ELF-1 (cell line): ENCODE data around the gene KRT6C.
"Not testable (repeated sequence)": the region's sequence is repeated elsewhere in the genome, so short reads cannot be mapped to it uniquely, and the experiment has no call there.

Experiments used
- DNase-seq: peaks from one replicate; pipeline ENCODE4 v3.0.0-alpha.2; 2016; ENCODE audit warnings: low read depth, low spot score

KRT6C gene

DNA sequence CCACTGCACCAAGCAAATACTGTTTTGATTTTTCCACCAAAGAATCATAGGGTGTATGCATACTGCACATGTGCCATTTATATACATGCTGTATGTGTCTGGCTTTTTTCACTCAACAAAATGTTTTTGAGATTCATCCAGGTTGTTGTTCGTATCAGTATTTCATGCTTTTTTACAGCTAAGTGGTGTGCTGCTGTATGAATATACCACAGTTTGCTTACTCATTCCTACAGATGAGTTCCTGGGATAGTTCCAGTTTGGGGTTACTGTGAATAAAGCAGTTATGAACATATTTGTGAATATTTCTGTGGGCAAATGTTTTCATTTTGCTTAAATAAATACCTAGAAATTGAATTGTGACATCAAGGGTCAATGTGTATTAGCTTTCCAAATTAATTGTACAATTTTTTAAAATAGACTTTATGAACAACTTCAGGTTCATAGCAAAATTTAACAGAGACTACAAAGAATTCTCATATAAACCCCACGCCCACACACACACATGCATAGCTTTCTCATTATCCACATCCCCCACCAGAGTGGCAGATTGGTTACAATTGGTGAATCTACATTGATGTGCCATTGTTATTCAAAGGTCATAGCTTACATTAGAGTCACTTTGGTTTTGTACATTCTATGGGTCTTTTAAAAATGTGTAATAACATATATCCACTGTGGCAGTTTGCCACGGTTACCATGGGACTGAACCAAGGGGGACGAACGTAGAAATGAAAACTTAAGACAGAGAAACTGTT, 26.4 kb upstream of the KRT6C start:
- DNase-seq = no peak

DNA sequence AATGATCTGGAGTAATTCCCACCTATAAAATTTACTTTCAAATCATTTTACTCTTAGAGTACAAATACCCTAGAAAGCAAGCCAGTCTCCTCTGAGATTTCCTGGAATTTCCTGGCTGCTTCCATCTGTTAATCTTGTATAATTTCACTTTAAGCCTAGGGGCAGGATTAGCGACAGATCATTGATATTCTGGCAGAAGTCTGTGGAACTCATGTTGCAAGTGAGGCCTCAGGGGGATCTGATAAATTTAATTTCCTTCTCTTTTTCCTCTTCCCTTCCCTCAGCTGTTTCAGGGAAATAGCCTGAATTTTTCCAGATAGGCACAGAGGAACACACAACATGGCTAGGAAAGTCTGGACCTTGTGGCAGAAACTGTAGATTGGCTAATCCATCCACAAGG, 25.3 kb upstream of the KRT6C start:
- DNase-seq = no peak

DNA sequence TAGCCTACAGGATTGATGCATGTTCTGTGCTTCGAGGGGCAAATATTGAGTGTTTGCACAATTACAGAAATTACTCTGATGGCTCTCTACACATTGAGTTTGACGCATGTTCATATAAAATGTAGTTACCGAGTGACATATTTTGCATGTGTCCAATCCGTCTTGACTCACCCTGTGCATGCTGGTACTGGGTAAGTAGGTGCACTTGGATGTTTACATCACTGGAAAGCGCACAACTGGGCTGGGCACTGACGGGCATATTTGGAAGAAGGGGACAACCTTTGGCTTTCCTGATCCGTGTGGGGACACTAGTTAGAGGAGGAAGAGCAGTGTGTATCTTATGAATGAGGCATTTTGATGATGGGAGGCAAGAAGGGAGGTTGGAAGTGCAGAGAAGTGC, 24.4 kb upstream of the KRT6C start:
- DNase-seq = no peak

DNA sequence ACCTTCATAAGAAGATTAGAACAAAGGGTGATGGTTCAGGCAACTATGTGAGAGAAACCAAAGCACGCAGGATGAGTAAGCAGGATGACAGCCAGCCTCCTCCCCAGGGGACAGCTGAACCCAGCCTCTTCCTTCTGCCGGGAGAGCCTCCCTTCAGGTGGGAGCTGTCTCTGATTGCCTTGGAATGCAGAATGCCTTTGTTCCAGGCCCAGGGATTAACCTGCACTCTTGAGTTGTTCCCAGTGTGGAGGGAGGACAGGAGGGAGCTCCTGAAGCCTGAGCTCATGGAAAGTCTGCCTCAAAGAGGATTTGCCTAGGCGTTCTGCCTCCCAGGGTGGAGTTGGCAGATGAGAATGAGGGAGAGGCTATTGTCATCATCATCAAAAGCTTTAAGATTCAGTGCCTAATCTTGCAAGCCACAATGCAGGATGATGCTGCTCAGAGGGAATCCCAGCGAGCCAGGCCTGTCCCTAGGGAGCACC, 23.0 kb upstream of the KRT6C start:
- peak; percentile 80 for DNase-seq

DNA sequence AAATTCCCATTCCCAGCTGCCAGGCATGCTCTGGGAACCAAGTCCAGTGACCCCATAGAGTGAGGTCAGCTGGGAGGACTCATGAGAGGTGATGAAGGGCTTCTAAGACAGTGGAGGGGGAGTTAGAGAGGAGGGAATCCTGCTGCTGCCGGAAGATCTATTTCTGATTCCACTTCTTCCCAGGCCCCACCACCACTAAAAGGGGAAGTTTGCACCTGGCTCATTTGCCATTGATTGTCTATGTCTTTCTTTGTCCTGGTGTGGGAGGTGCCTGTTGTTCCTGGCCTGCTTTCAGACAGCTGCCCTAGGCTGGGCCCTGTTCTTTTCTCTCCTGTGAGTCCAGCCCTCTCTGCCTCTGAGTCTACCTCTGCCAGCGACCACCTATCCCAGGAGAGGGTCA, 22.4 kb upstream of the KRT6C start:
- DNase-seq = no peak

DNA sequence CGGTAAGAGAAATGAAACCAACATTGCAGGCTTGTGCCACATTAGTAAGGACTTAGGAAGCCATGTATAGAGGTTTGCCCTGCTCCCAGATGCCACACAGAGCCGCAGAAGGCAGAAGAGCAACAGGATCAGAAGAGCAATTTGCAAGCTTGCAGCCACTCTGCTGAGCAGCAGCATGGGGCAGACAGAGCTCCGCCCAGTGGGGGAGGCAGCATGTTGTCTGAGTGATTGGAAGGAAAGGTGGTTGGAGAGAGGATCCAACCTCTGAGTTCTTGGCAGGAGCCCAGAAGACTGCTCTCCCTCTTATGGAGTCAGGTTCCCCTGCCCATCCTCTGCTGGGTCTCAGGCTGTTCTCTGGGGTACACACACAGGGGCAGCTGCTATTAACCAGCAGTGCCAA, 21.8 kb upstream of the KRT6C start:
- DNase-seq = peak; percentile 58

DNA sequence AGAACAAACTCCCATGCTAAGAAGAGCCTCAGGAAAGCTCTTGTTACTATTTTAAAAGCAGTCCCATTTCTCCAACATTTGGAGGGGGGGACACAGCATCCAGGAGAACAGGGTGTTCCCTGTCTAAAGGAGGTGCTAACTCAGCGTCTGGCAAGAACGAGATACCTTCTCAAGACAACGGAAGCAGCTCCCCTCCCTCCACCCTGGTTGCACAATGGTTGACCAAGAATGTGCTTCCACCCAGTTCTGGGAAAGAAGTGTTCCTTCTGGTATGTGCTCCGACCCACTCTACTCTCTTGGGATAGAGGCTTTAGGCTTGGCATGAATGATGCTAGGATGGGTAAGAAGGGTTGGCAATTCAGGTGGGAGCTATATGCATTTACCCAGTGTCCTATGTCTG, 20.9 kb upstream of the KRT6C start:
- no peak for DNase-seq

DNA sequence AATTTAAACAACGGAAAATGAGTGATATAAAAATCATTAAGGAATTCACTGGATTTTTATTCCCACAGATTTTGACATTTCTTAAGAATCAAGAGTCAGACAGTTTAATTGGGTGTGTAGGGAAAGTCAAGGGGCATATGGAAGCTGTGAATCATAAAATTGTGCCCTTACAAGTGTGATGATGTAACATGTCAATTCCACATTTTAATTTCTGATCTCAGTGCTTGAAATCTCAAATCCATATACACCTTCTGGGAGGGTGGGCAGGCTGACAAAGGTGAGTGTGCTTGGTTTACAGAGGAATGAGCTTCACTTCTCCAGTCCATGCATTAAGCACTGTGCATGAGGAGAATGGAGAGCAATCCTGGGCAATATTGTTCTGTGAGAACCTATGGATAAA, 20.5 kb upstream of the KRT6C start:
- DNase-seq = no peak

DNA sequence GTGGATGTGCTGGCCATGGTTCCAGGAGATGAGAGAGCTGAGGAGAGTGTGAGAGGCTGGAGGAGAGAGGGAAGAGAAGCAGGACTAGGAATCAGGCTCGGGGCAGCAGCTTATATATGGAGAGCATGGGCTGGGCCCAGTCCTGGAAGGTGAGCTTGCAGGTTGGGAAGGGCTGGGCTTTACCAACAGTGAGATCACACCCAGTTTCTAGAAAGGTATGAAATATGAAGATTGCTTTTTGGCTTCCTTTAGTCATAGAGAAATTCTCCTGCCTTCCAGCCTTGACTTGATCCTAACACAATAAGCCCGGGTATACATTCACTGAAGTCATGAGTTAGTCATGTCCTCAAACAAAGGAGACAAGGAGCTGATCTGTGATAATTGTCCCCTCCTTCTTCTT, 19.6 kb upstream of the KRT6C start, which contains the start of gene KRT6A:
TSS of gene KRT6A (minus strand) at position 86 of the 400 bp plus-strand sequence. CDS start at position 17, 69 bp downstream.
- no peak for DNase-seq

DNA sequence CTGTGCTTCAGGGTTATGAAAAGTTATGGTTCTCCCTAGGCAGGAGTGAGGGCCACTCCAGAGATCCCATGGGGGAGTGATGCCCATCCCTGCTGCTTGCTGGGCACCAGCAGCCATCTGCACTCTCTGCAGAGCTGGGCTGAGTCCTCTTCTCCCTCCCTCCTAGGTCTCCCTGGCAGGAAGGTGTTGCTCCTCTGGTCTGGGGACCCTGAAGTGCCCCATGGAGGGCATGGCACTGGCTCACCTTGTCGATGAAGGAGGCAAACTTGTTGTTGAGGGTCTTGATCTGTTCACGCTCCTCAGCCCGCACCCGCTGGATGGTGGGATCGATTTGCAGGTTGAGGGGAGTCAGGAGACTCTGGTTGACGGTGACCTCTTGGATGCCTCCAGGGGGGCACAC, 18.8 kb upstream of the KRT6C start:
- not testable (repeated sequence) for DNase-seq

DNA sequence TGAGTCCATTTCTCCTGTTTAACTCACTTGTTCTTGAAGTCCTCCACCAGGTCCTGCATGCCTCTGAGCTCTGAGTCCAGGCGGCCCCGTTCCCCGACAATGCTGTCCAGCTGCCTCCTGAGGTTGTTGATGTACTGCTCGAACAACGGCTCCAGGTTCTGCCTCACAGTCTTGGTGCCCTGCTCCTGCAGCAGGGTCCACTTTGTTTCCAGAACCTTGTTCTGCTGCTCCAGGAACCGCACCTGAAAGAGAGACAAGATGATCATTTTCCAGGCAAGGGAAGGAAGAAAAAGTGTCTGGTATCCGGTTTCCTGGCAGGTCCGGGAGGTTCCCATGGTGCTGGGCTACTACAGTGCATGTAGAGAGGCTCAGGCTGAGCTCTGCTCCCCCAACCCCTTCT, 17.9 kb upstream of the KRT6C start:
- not testable (repeated sequence) for DNase-seq

DNA sequence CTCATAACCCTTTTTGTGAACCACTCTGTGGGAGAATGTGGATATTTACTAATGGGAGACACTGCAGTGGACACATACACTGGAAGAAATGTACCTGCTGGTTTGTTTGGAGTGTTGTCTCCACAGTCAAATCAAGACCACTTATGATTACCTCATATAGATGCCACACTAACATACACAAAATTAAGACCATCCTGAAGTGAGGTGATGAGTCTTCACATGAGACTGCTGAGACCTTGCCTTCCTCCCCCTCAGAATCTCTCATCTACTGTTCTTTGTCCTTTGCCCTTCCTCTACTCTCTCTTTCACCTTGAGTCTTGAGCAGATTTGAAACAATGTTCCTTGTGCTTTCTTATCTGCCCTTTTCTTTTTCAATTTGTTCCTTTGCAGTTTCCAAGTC, 15.1 kb upstream of the KRT6C start:
- no peak for DNase-seq

DNA sequence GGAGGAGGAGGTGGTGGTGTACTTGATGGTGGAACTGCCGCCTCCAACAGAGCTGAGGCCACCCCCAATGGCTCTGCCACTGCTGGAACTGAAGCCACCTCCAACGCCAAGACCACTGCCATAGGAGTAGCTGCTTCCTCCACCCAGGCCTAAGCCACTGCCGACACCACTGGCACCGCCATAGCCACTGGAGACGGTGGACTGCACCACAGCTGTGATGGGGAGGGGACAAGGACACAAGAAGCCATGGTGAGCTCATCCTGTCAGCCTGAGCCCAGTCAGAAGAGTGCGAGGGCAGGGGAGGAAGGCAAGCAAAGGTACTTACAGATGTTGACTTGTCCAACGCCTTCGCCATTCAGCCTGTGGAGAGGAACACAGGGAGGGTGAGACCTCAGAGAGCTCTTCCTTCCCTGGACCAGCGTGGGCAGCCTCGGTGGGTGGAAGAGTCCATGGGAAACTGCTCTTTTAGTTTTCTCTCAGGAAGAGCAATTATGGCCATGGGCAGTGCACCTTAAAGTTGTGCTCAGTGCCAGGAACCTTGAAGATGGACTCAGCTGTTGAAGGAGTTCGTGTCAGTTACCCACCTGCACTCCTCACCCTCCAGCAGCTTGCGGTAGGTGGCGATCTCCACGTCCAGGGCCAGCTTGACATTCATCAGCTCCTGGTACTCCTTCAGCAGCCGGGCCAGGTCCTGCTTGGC, 14.3 kb upstream of the KRT6C start:
- not testable (repeated sequence) for DNase-seq

DNA sequence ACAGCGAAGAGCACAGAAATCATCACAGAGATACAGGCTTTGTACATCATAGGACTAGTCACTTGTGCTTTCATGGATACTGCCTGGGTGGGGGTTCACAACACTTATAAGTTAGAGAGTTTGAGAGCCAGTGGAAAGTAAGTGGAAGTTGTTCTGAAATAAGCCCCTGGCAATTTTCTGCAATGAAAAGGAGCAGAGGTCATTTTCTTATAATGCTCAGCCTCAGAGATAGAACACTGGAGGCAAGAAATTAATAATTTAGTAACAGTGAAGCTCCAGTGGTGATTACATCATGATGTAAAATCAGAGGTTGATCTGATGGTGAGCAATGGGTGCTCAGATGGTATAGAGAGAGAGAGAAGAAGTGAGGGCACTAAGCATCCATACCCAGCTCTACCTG, 13.6 kb upstream of the KRT6C start:
- no peak for DNase-seq

DNA sequence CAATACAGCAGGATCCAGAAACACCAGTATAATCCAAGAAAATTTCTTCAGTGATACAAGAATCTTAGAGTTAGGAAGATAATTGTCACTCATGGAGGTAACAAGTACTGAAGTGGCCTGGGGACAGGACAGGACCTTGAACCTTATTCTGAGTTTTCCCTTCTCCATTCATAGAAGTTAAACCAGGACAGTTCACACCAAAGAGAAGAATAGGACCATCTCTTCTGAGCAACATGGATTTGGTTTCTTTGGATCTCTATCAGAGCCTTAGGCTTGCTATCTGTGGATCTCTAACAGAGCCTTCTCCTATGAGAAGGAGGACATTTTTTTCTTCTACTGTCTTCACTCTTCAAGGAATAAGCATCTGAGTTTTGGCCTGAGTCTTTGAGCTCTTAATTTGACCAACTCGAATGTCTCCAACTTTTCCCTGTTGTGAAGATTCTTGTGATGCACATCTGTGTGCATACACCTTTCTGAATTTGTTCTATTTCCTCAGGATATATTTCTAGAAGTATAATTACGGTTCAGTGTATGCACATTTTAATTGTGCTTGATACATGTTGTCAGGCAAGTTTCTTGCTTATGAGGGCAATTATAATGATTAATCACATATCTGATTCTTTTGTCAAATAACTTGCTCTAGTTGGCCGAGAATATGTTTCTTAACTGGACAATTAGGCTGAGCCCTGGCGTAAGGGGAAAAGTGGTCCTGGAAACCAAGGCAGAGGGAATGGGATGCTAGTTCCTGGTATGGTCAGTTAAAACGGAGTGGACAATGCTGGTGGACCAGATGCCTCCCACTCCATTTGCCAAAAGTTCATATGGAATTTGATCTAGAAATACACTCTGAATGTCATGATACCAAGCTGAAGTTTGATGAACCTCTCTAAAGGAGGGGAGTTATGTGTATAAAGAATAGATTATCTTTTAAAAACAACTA, 12.8 kb upstream of the KRT6C start:
- DNase-seq = no peak

DNA sequence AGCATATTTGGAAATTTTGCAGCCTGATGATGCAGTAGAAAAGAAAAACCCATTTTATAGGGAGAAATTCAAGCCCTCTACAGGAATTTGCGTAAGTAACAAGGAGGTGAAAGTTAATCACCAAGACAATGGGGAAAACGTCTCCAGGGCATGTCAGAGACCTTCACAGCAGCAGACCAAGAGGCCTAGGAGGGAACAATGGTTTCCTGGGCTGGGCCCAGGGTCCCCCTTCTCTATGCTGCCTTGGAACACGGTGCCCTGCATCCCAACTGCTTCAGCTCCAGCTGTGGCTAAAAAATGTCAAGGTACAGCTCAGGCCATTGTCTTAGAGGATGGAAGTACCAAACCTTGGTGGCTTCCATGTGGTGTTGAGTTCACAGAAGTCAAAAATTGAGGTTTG, 6.5 kb upstream of the KRT6C start:
- peak; percentile 18 for DNase-seq

DNA sequence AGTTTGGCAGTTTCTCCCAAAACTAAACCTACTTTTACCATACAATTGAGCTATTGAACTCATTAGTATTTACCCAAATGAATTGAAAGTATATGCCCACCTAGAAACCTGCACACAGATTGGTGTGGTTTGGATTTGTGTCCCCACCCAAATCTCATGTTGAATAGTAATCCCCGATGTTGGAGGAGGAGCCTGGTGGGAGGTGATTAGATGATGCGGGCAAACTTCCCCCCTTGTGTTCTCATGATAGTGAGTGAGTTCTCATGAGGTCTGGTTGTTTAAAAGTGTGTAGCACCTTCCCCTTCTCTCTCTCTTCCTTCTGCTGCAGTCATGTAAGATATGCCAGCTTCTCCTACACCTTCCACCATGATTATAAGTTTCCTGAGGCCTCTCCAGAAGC, 4.0 kb upstream of the KRT6C start:
- no peak for DNase-seq

DNA sequence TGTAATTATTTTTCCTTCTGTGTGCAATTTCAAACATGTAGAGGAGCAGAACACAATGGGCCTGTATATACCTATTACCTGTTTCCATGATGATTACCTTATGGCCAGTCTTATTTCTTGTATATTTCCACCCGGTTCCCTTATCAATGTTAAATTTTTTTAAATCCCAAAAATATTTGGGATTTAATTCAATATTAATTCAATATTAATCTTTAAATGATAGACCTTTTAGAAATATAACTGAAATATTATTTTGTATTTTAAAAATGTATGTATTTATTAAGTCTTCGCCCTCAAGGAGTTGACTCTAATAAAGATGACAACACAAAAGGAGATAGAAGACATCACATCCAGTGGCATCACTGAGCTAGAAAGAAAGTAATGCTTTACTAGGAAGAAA, 607 bp upstream of the KRT6C start:
- no peak for DNase-seq

DNA sequence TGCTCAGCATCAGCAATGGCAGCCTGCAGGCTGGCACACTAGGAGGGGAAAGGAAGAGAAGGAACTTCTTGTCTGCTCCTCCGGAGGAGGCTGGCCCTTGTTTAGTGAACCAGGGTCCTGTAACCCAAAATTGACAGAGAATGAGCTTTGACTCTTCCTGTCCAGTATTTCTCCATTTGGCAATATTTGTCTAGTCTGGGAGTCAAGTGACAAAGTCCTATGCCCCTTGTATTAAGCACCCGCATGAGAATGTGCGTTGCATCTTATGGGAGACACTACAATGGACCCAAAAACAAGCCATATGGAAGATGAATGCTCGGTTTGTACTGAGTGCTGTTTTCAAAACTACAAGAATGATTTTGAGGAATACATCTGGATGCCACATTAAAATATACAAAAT, 3.8 kb downstream of the KRT6C start:
- DNase-seq = no peak

DNA sequence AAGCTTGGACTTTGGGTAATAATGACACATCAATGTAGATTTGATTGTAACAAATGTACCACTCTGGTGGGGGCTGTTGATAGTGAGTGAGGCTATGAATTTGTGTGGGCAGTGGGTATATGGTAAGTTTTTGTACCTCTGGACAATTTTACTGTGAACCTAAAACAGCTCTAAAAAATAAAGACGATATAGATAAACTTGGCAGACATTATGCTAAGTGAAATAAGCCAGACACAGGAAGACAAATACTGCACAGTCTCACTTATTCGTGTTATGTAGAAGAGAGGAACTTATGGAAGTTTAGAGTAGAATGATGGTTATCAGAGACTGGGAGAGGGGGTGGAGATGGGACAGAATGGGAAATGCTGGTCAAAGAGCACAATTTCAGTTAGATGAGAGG, 8.7 kb downstream of the KRT6C start:
- DNase-seq = no peak

DNA sequence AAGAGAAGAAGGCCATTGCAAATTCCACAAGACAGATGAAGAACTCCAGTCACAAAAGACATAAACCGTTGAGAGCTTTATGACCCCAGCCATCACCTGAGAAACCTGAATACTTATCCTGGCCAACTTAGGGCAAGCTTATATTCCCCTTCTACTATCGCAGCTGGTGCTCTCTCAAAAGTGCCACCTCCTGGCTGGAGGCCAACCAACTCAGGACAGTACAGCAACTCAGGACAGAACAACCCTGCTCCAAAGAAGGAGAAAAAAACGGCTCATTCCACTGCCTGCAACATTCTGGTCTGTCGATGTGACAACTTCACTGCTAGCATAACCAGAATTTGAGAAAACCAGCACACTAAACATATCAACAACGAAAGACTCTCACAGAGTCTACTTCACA, 11.9 kb downstream of the KRT6C start:
- no peak for DNase-seq

DNA sequence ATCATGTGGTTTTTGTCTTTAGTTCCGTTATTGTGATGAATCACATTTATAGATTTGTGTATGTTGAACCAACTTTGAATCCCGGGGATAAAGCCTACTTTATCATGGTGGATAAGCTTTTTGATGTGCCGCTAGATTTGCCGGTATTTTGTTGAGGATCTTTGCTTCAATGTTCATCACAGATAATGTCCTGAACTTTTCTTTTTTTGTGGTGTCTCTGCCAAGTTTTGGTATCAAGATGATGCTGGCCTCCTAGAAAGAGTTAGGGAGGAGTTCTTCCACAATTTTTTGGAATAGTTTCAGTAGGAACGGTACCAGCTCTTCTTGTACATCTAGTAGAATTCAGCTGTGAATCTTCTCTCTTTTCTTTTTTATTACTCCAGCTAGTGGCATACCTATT, 14.7 kb downstream of the KRT6C start:
- DNase-seq = no peak
